Measurements from ENCODE around the gene NHLRC3. TPM values are rescaled to one million over a fixed set of nuclear protein-coding genes. Genes with fewer than 3 reads are reported as not detected.

Gene NHLRC3
- total RNA-seq, 1 donor = 19.9 TPM

GRCh38 chr13:39016087-39016486 lies 22.2 kb upstream of the NHLRC3 start:
- no peak for DNase-seq (ENCODE audit: low read depth)
- TF ChIP-seq CTCF (IDR thresholded peaks at IDR 0.05; ENCODE audit: insufficient read depth, low read depth, low read length) = no peak
- H3K4me3 ChIP-seq (ENCODE audit: low read depth, low read length) = no peak overlapping the region

GRCh38 chr13:39016787-39017186 lies 21.5 kb upstream of the NHLRC3 start:
- no peak overlapping the region for H3K4me3 ChIP-seq (ENCODE audit: low read depth, low read length)
- peak; percentile 46 for TF ChIP-seq CTCF (IDR thresholded peaks at IDR 0.05; ENCODE audit: insufficient read depth, low read depth, low read length)
- DNase-seq (ENCODE audit: low read depth) = peak; percentile 24

GRCh38 chr13:39020853-39021462 lies 17.3 kb upstream of the NHLRC3 start:
- TF ChIP-seq CTCF (IDR thresholded peaks at IDR 0.05; ENCODE audit: insufficient read depth, low read depth, low read length) = no peak
- no peak overlapping the region for H3K4me3 ChIP-seq (ENCODE audit: low read depth, low read length)
- no peak for DNase-seq (ENCODE audit: low read depth)

- peak; percentile 89 for DNase-seq (ENCODE audit: low read depth)
- H3K4me3 ChIP-seq (ENCODE audit: low read depth, low read length) = no peak overlapping the region
- TF ChIP-seq CTCF (IDR thresholded peaks at IDR 0.05; ENCODE audit: insufficient read depth, low read depth, low read length) = no peak
Observed at GRCh38 chr13:39023316-39023715, 14.9 kb upstream of the NHLRC3 start.

- H3K4me3 ChIP-seq (ENCODE audit: low read depth, low read length) = no peak overlapping the region
- DNase-seq (ENCODE audit: low read depth) = peak; percentile 91
- TF ChIP-seq CTCF (IDR thresholded peaks at IDR 0.05; ENCODE audit: insufficient read depth, low read depth, low read length) = no peak
Observed at GRCh38 chr13:39023761-39024160, 14.5 kb upstream of the NHLRC3 start.

GRCh38 chr13:39025433-39025839 lies 12.8 kb upstream of the NHLRC3 start:
- H3K4me3 ChIP-seq (ENCODE audit: low read depth, low read length) = no peak overlapping the region
- no peak for TF ChIP-seq CTCF (IDR thresholded peaks at IDR 0.05; ENCODE audit: insufficient read depth, low read depth, low read length)
- no peak for DNase-seq (ENCODE audit: low read depth)

GRCh38 chr13:39032150-39032549 lies 6.1 kb upstream of the NHLRC3 start:
- H3K4me3 ChIP-seq (ENCODE audit: low read depth, low read length) = no peak overlapping the region
- no peak for DNase-seq (ENCODE audit: low read depth)
- no peak for TF ChIP-seq CTCF (IDR thresholded peaks at IDR 0.05; ENCODE audit: insufficient read depth, low read depth, low read length)
